Measurements from ENCODE around the gene SH3BP1. TPM values are rescaled to one million over a fixed set of nuclear protein-coding genes. Genes with fewer than 3 reads are reported as not detected.

Gene SH3BP1
- total and polyA plus RNA-seq, 2 of the 13 experiments (the other 11 are each of a cell fraction or from before 2014, with no cell fraction given), result 8.4 to 18.5 TPM

DNA sequence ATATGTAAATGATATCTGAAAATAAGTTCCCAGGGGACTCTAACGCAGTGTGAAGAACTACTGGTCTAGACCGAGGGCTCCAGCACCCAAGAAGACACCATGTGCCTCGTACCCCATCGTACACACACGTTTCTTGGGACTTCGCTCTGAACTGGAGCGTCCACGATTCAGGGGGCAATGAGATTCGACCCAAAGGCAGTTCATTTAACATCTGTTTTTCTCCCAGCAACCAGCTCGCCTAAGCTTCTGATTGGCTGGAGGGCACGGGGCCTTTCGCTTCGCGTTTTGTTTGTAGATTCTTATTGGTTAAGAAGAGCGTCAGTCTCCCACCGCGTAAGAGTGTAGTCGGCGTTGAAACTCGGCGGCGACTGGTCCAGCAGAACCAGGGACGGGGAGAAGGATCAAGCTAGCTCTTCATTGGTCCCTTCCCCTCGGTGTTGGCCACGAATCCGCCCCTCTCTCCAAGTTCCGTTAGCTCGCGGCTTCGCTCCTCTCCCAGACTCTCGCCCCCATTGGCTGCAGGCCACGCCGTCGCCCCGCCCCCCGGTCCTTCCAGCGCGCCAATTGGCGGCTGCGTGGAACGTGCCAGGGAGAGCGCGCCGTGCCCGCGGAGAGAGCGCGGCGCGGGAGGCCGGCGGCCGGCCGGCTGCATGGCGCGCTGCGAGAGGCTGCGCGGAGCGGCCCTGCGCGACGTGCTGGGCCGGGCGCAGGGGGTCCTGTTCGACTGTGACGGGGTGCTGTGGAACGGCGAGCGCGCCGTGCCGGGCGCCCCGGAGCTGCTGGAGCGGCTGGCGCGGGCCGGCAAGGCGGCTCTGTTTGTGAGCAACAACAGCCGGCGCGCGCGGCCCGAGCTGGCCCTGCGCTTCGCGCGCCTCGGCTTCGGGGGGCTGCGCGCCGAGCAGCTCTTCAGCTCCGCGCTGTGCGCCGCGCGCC lies 18.9 kb downstream of the SH3BP1 start, which contains the start of gene PDXP (continued):
- TF ChIP-seq ZNF83 (CRISPR knock-in tag; IDR thresholded peaks at IDR 0.05; ENCODE audit: borderline replicate concordance), result no peak
- no peak for TF ChIP-seq KDM4B (CRISPR knock-in tag; IDR thresholded peaks at IDR 0.05)
- TF ChIP-seq CHCHD3 (CRISPR knock-in tag; IDR thresholded peaks at IDR 0.05), result no peak
- TF ChIP-seq SNRNP70 (IDR thresholded peaks at IDR 0.05; ENCODE audit: low read depth, low read length), result no peak
- TF ChIP-seq POLR2AphosphoS5 (IDR thresholded peaks at IDR 0.05; ENCODE audit: low read depth, low read length), result peak; percentile 92
- TF ChIP-seq RBFOX2 (IDR thresholded peaks at IDR 0.05; ENCODE audit: low read depth, low read length), result peak; percentile 90
- TF ChIP-seq ZNF597 (CRISPR knock-in tag; IDR thresholded peaks at IDR 0.05), result no peak
- TF ChIP-seq ZSCAN20 (CRISPR knock-in tag; IDR thresholded peaks at IDR 0.05; ENCODE audit: borderline replicate concordance), result 0 out of 2 replicates have a peak, but pooled peaks have one; percentile 30
- no peak for TF ChIP-seq FLYWCH1 (CRISPR knock-in tag; IDR thresholded peaks at IDR 0.05)
- peak; percentile 84 for TF ChIP-seq ZBTB14 (CRISPR knock-in tag; IDR thresholded peaks at IDR 0.05)
- no peak for TF ChIP-seq NR2F1 (CRISPR knock-in tag; IDR thresholded peaks at IDR 0.05)
- no peak for TF ChIP-seq ZNF747 (CRISPR knock-in tag; IDR thresholded peaks at IDR 0.05; ENCODE audit: borderline replicate concordance)
- no peak for TF ChIP-seq ZBTB42 (CRISPR knock-in tag; IDR thresholded peaks at IDR 0.05)
- TF ChIP-seq BHLHE40 (IDR thresholded peaks at IDR 0.05; ENCODE audit: low read length), result peak; percentile 90
- TF ChIP-seq, protein P1, sequence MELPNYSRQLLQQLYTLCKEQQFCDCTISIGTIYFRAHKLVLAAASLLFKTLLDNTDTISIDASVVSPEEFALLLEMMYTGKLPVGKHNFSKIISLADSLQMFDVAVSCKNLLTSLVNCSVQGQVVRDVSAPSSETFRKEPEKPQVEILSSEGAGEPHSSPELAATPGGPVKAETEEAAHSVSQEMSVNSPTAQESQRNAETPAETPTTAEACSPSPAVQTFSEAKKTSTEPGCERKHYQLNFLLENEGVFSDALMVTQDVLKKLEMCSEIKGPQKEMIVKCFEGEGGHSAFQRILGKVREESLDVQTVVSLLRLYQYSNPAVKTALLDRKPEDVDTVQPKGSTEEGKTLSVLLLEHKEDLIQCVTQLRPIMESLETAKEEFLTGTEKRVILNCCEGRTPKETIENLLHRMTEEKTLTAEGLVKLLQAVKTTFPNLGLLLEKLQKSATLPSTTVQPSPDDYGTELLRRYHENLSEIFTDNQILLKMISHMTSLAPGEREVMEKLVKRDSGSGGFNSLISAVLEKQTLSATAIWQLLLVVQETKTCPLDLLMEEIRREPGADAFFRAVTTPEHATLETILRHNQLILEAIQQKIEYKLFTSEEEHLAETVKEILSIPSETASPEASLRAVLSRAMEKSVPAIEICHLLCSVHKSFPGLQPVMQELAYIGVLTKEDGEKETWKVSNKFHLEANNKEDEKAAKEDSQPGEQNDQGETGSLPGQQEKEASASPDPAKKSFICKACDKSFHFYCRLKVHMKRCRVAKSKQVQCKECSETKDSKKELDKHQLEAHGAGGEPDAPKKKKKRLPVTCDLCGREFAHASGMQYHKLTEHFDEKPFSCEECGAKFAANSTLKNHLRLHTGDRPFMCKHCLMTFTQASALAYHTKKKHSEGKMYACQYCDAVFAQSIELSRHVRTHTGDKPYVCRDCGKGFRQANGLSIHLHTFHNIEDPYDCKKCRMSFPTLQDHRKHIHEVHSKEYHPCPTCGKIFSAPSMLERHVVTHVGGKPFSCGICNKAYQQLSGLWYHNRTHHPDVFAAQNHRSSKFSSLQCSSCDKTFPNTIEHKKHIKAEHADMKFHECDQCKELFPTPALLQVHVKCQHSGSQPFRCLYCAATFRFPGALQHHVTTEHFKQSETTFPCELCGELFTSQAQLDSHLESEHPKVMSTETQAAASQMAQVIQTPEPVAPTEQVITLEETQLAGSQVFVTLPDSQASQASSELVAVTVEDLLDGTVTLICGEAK (IDR thresholded peaks at IDR 0.05), result no peak
- TF ChIP-seq, protein P1 (CRISPR knock-in tag; IDR thresholded peaks at IDR 0.05), result no peak
- TF ChIP-seq TP53 (CRISPR knock-in tag; conservative IDR thresholded peaks at IDR 0.05), result no peak
- TF ChIP-seq JUN (CRISPR knock-in tag; IDR thresholded peaks at IDR 0.05), result no peak
- no peak; a peak in 1 of 4 replicates for TF ChIP-seq KLF16 (CRISPR knock-in tag; IDR thresholded peaks at IDR 0.05)

All from HepG2 (cell line).